HCT116 (cell line): ENCODE results near the gene GRIA4. TPM values are rescaled to one million over a fixed set of nuclear protein-coding genes. Genes with fewer than 3 reads are reported as not detected.

Experiments
- ATAC-seq: fragments of 200-7000 bp; cut with Tn5 transposase; 2 replicates; pipeline ENCODE4 v1.9.1; 2020; ENCODE audit warnings: mild to moderate bottlenecking, moderate library complexity
- BruUV-seq: library from RNA; stranded (reverse); fragments of 400-500 nt; replicated peaks from 2 replicates; lab custom pipeline; 2021; lab: Mats Ljungman, UMichigan
- CTCF ChIA-PET: fragments of 300-600 bp; sonication (Branson Sonifier 250); formaldehyde crosslinking; loops from one replicate; lab custom pipeline; 2021; ENCODE audit warnings: antibody characterized with exemption; lab: Charles Lee
- POLR2A ChIA-PET: fragments of 300-600, 350-600 bp; sonication (Branson Sonifier 250); formaldehyde crosslinking; loops from one replicate; lab custom pipeline; 2021; ENCODE audit warnings: antibody characterized with exemption; lab: Charles Lee
- RAD21 ChIA-PET, 2 experiments: fragments of 300-600 bp; sonication (Branson Sonifier 250); formaldehyde crosslinking; loops; one replicate each; lab custom pipeline; 2023; ENCODE audit warnings: low total read pairs in 2 of 2; ENCODE audit not compliant: uncharacterized antibody in 2 of 2, unreplicated experiment in 2 of 2, low non-redundant PET in 1 of 2; lab: Charles Lee
- DNase-seq: peaks from one replicate; pipeline ENCODE4 v3.0.0-alpha.2; 2010; ENCODE audit warnings: low read depth, low spot score
- H2AFZ ChIP-seq: fragments of 200-600 bp; shearing (Covaris generic), sonication (generic); 2 replicates; pipeline ENCODE4 v1.6.1; 2017; ENCODE audit warnings: low read depth, mixed run types, mixed read lengths, antibody characterized with exemption, low read length; ENCODE audit not compliant: poor library complexity, severe bottlenecking
- H3K27ac ChIP-seq: 2 replicates; pipeline ENCODE4 v1.5.1; 2012; ENCODE audit warnings: low read depth, low read length
- H3K27me3 ChIP-seq: fragments of 200-600 bp; sonication (generic); 2 replicates; pipeline ENCODE4 v1.6.1; 2016; ENCODE audit warnings: mixed run types, low read length, mixed read lengths; ENCODE audit not compliant: insufficient read depth
- H3K36me3 ChIP-seq, 2 experiments: fragments of 200-500 bp in 1 of 2; fragments of 200-600 bp in 1 of 2; sonication (Bioruptor generic) in 1 of 2; sonication (generic) in 1 of 2; 2 replicates each; pipeline versions ENCODE4 v1.5.1 to v1.6.1; 2014 to 2016; ENCODE audit warnings: low read length in 2 of 2, inconsistent platforms in 1 of 2, mixed read lengths in 1 of 2, mixed run types in 1 of 2; ENCODE audit not compliant: insufficient read depth in 2 of 2, control insufficient read depth in 1 of 2
- H3K4me1 ChIP-seq, 2 experiments: fragments of 200-600 bp in 1 of 2; sonication (generic) in 1 of 2; 2 replicates each; pipeline versions ENCODE4 v1.5.1 to v1.6.1; 2012 to 2017; ENCODE audit warnings: low read length in 2 of 2, inconsistent platforms in 1 of 2, mild to moderate bottlenecking in 1 of 2, mixed read lengths in 1 of 2, mixed run types in 1 of 2, moderate library complexity in 1 of 2; ENCODE audit not compliant: insufficient read depth in 2 of 2, control insufficient read depth in 1 of 2
- H3K4me2 ChIP-seq: fragments of 200-600 bp; sonication (generic); 2 replicates; pipeline ENCODE4 v1.6.1; 2017; ENCODE audit warnings: mixed run types, low read length, mixed read lengths
- H3K4me3 ChIP-seq, 2 experiments: fragments of 200-600 bp in 1 of 2; sonication (generic) in 1 of 2; replicated peaks in 1 of 2; 2 replicates each; pipeline ENCODE4 v1.5.1; 2011 to 2016; ENCODE audit warnings: low read length in 2 of 2, control low read depth in 1 of 2, low read depth in 1 of 2, mild to moderate bottlenecking in 1 of 2, mixed read lengths in 1 of 2, mixed run types in 1 of 2
- H3K79me2 ChIP-seq: fragments of 200-600 bp; sonication (generic); 2 replicates; pipeline ENCODE4 v1.6.1; 2017; ENCODE audit warnings: mild to moderate bottlenecking, mixed run types, low read length, moderate library complexity, mixed read lengths; ENCODE audit not compliant: insufficient read depth
- H3K9ac ChIP-seq: fragments of 200-600 bp; sonication (generic); 2 replicates; pipeline ENCODE4 v1.6.1; 2016; ENCODE audit warnings: low read length, mixed read lengths
- H3K9me2 ChIP-seq: fragments of 200-600 bp; sonication (generic), shearing (Covaris generic); 2 replicates; pipeline ENCODE4 v1.6.1; 2017; ENCODE audit warnings: mixed run types, mild to moderate bottlenecking, moderate library complexity; ENCODE audit not compliant: insufficient read depth
- H3K9me3 ChIP-seq, 2 experiments: fragments of 200-500 bp in 1 of 2; fragments of 200-600 bp in 1 of 2; sonication (Bioruptor generic) in 1 of 2; sonication (generic) in 1 of 2; 2 replicates each; pipeline ENCODE4 v1.6.1; 2014 to 2017; ENCODE audit warnings: low read length in 2 of 2, mixed read lengths in 2 of 2, inconsistent platforms in 1 of 2, low read depth in 1 of 2, mild to moderate bottlenecking in 1 of 2, mixed run types in 1 of 2, moderate library complexity in 1 of 2; ENCODE audit not compliant: control insufficient read depth in 1 of 2, insufficient read depth in 1 of 2
- H4K20me1 ChIP-seq: fragments of 200-600 bp; sonication (generic), shearing (Covaris generic); 2 replicates; pipeline ENCODE4 v1.6.1; 2017; ENCODE audit warnings: mixed run types, mild to moderate bottlenecking, moderate library complexity; ENCODE audit not compliant: insufficient read depth
- ATF3 ChIP-seq: IDR thresholded peaks from 2 replicates; pipeline ENCODE4 v1.6.1; 2012
- CTCF ChIP-seq, 3 experiments: fragments of 200-600 bp in 1 of 3; sonication (generic) in 1 of 3; IDR thresholded peaks in 2 of 3; conservative IDR thresholded peaks in 1 of 3; 2 replicates each; pipeline ENCODE4 v1.5.1; 2012 to 2017; ENCODE audit warnings: low read depth in 2 of 3, low read length in 2 of 3, antibody characterized with exemption in 1 of 3, borderline replicate concordance in 1 of 3, control low read depth in 1 of 3, mild to moderate bottlenecking in 1 of 3, mixed read lengths in 1 of 3, mixed run types in 1 of 3, moderate library complexity in 1 of 3; ENCODE audit not compliant: insufficient read depth in 1 of 3
- ELF1 ChIP-seq: IDR thresholded peaks from 2 replicates; pipeline ENCODE4 v1.6.1; 2012; ENCODE audit warnings: low read depth, borderline replicate concordance
- EZH2 ChIP-seq: fragments of 200-600 bp; sonication (generic); IDR thresholded peaks from 2 replicates; pipeline ENCODE4 v1.6.1; 2017; ENCODE audit warnings: antibody characterized with exemption, mixed run types
- FOSL1 ChIP-seq: IDR thresholded peaks from 2 replicates; pipeline ENCODE4 v1.6.1; 2012; ENCODE audit warnings: low read depth
- JUND ChIP-seq: IDR thresholded peaks from 2 replicates; pipeline ENCODE4 v1.6.1; 2012
- MAX ChIP-seq: IDR thresholded peaks from 2 replicates; pipeline ENCODE4 v1.6.1; 2012
- POLR2AphosphoS5 ChIP-seq: IDR thresholded peaks from 2 replicates; pipeline ENCODE4 v1.6.1; 2011; ENCODE audit warnings: mild to moderate bottlenecking, low read depth, low read length, moderate library complexity
- RAD21 ChIP-seq: IDR thresholded peaks from 2 replicates; pipeline ENCODE4 v1.6.1; 2012; ENCODE audit warnings: low read depth, mild to moderate bottlenecking
- SIN3A ChIP-seq: IDR thresholded peaks from 2 replicates; pipeline ENCODE4 v1.6.1; 2012; ENCODE audit warnings: low read depth
- SP1 ChIP-seq: IDR thresholded peaks from 2 replicates; pipeline ENCODE4 v1.6.1; 2012; ENCODE audit warnings: low read depth
- TCF7L2 ChIP-seq: IDR thresholded peaks from 2 replicates; pipeline ENCODE4 v1.7.0; 2011; ENCODE audit warnings: borderline replicate concordance, inconsistent platforms; ENCODE audit not compliant: insufficient read depth, insufficient read length; ENCODE audit errors: extremely low read depth
- ZFX ChIP-seq: fragments of 450-650 bp; IDR thresholded peaks from 2 replicates; pipeline ENCODE4 v1.6.1; 2017
- ZNF274 ChIP-seq: fragments of 200-500 bp; sonication (Bioruptor generic); IDR thresholded peaks from 2 replicates; pipeline ENCODE4 v1.6.1; 2014; ENCODE audit warnings: mild to moderate bottlenecking, low read depth, low read length, inconsistent platforms
- intact Hi-C: fragments of 100-400 bp; cut with micrococcal nuclease; formaldehyde crosslinking; loops from 2 replicates; pipeline ENCODE4 v1.10.0; 2022
- total RNA-seq: library from RNA; stranded (reverse); gene quantifications from one replicate; pipeline ENCODE4 v1.2.1, GENCODE V29; 2021; ENCODE audit not compliant: unreplicated experiment

Gene GRIA4
- total RNA-seq, 1 experiment from 2014 or later: not detected

GRCh38 chr11:105862736-105863367, 253.0 kb downstream of the GRIA4 start:
- H3K4me3 ChIP-seq: no peak overlapping the region
- no peak overlapping the region for H3K27ac ChIP-seq
- no peak overlapping the region for H3K9ac ChIP-seq
- H3K4me2 ChIP-seq: no peak overlapping the region
- no peaks in the 10 kb centered on the region for H3K9me3 ChIP-seq
- H3K4me1 ChIP-seq: no peaks in the 10 kb centered on the region
- ATAC-seq (peak; percentile 84), DNase-seq (peak; percentile 41)
- no peaks in the 10 kb centered on the region for H3K79me2 ChIP-seq
- ChIA-PET CTCF (interaction anchor here (0.7 to 2.9 kb wide), 16 partner anchors 8 to 1767 kb away, joined by 3 to 19 read pairs (median 4); partner anchors contain the start of genes AASDHPPT and KBTBD3), POLR2A (no interaction called here)
- no peaks in the 10 kb centered on the region for H3K27me3 ChIP-seq
- no TSS peak for BruUV-seq
- H3K36me3 ChIP-seq: no peaks in the 10 kb centered on the region
- H2AFZ ChIP-seq: no peak overlapping the region
- H4K20me1 ChIP-seq: no peaks in the 10 kb centered on the region
- TF ChIP-seq FOSL1 (no peak), EZH2 (no peak), SIN3A (no peak), ZFX (no peak), SP1 (no peak), TCF7L2 (no peak), RAD21 (peak; percentile 85), ATF3 (no peak), POLR2AphosphoS5 (no peak), ELF1 (no peak), ZNF274 (no peak), MAX (no peak), CTCF (IDR thresholded peaks at IDR 0.05 in 2 of 3, conservative IDR thresholded peaks at IDR 0.05 in 1 of 3; ENCODE audit: borderline replicate concordance in 1 of 3, insufficient read depth in 1 of 3, low read depth in 2 of 3, low read length in 2 of 3) (peak; percentile 47 to 75 (median 61); a peak in 5 of 6 replicates), JUND (no peak)
- TF ChIP-seq, all 23 proteins: peak for 2
- no peaks in the 10 kb centered on the region for H3K9me2 ChIP-seq
- intact Hi-C loops: loop anchor here (1.0 to 5.0 kb wide), 4 partner anchors 256 to 1607 kb away; no protein-coding TSS in a partner anchor
- RAD21 ChIA-PET: interaction anchor here in 1 of 2 experiments (0.9 to 1.9 kb wide), 2 partner anchors 58 to 1254 kb away, joined by 3 to 4 read pairs; no protein-coding TSS in a partner anchor
